GM19240 (cell line): Measurements from ENCODE around the gene PHACTR3.

Source experiments
- DNase-seq: peaks from one replicate; pipeline ENCODE4 v3.0.0; 2011; ENCODE audit warnings: low spot score; ENCODE audit not compliant: insufficient read length

The PHACTR3 gene

DNA sequence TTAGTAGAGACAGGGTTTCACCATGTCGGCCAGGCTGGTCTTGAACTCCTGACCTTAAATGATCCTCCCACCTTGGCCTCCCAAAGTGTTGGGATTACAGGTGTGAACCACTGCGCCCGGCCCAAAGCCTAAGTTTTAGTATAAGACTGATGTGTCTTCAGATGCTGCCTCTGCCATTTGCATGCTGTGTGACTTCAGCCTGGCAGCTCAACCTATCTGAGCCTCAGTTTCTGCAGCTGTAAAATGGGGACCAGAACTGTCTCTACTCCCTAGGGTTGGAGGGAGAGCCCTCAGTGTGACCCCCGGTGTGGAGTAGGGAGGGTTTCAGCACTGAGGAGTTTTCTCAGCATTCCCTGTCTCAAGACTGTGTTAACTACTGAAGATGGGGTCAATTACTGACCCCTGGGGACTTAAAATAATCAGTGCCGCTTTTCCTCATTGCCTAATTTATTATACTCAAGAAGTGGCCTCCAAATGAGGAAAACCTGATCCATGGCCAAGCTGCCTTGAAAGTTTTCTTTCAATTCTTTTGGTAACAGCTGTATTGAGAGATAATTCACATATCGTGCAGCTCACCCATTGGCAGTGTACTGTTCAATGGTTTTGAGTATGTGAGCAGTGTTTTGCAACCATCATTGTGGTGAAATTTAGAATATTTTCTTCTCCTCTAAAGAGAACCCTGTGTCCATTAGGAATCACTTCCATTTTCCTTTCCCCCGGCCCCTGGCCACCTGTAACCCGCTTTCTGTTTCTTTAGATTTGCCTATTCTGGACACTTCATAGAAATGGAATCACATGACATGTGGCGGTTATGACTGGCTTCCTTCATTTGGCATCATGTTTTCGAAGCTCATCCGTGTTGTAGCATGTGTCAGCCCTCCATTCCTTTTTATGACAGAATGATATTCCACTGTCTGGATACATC, 64.8 kb downstream of the PHACTR3 start:
- no peak for DNase-seq

- no peak for DNase-seq
These were observed 66.6 kb downstream of the PHACTR3 start for GRCh38 chr20:59670786-59671492.

DNA sequence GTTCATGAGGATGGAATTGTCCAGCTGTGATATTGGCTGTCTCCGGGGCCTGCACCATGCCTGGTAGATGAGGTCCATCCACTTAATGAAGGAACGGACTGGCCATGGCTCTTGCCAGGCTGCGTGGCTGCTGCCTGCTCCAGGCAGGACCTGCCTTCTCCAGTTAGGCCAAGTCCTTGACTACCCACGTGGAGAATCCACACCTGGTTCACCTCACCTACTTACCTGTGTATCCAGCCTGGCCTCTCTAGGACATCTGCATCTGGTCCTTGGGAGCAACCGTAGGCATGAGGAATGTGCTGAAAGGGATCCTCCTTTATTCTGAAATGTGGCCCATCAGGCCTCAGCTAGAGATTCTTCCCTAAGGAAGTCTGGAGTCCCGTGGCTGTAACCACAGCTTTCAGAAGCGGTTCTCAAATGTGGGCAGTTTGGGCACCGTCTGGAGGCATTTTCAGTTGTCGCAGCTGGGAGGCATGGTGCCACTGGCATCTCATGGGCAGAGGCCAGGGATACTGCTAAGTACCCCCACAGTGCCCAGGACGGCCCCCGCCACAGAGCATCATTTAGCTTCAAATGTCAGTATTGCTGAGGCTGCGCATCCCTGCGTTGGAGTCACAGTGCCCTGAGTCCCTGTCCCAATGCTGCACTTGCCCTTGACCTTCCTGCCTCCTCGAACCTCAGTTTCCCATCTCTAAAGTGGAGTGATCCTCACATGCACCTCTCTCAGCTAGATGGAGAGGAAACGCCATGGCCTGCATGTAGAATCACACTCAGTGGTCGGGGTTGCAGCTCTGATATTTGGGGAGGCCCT, 67.5 kb downstream of the PHACTR3 start:
- DNase-seq, result no peak

DNA sequence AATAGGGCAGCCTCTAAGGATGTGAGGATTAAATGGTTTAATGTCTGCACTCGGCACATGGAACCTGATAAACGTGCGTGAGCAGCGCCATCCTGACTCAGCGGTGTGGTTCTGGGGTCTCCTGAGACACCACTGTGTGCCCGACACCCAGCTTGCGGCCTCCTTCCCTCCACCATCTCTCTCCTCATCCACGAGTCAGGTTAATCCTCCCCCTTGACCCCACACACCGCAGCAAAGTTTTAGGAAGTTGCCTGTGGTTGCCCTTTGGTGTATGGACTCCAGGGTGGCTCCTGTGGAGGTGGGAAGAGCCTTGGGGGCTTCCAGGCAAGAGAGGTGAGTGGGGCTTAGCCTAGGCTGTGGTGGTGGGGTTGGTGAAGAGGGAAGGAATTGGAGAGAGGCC, 68.2 kb downstream of the PHACTR3 start:
- no peak for DNase-seq

DNA sequence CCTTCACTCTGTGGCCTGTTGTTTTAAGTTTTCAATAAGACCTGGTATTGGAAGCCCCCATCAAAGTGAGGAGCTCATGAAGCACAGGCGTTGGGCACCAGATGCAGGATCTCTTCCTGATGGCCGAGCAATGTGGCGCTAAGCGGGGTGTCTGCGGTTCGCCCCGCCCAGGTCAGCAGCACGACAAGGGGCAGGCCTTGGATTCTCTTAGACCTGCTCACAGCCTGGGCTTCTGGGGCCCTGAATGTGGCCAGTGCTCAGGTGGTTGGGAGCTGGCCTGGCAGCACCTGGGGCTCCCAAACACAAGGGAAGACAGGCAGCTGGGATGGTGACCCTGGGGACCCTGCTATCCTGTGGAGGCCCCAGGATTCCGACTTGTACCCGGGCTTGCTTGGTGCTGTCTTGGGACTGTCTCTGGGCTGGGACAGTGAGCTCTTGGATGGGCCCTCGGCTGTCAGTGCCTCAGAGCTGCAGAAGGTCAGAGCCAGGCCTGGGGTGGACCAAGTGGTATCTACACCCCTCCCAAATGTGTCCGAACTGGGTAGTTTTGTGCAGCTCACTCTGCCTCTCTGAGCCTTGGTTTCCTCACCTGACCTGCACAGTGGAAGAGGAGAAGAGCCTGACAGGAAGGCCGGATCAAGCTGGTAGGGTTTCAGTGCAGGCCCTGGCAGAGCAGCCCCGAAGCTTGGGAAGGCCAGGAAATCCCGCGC, 69.1 kb downstream of the PHACTR3 start:
- no peak for DNase-seq

DNA sequence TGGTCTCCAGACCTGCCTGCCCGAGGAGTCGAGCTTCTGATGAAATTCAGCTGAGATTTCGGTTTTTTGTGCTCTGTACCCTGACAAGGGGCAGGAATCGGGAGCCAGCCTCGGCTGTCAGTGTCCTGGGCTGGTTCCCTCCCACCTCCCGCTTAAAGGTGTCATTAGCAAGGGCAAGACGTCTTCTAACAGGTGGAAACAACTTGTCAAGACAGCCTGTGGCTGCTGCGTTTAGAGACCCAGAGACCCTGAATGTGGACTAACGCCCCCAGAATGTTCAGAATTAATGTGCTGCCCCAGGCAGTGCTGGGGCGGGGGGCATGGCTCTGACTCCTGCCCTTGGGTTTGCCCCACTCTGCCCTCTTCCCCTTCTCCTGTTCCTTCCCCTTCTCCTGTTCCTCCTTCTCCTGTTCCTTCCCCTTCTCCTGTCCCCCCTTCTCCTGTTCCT, 69.7 kb downstream of the PHACTR3 start:
- no peak for DNase-seq

DNA sequence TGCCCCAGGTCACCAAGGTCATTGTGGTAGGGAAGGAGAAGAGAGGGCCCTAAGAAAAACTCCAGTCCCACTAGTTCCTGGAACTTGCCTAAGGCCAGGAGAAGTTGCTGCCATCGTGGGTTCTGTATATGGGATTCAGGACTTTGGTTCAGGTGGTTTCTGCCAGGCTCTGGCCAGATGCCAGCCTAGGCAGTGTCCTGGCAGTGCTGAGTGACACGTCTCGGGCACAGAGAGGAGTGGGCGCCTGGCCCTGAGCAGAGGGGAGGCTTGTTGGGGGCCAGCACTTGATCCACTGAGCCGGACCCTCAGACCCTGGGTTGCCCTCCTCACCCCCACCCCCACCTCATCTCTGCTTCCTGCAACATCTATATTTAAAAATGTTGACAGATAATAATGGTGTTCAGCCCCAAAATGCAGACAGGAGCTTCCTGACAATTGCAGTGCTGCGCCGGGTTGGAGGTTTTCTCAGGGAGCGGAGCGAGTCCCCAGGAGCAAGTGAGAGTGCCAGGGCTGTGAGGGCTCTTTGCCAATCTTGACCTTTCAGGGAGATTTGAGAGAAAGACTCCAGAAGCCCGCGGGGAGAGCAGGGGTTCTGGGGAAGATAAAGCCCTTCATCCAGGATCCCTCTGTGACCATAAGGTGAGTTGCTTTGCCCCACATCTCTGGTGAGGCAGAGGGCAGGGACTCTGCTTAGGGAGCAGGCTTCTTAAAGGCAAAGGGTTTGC, 71.9 kb downstream of the PHACTR3 start:
- DNase-seq, result no peak

GRCh38 chr20:59676851-59677182, 72.5 kb downstream of the PHACTR3 start:
- DNase-seq, result no peak

- no peak for DNase-seq
These were observed 73.2 kb downstream of the PHACTR3 start for GRCh38 chr20:59677586-59677985.

- no peak for DNase-seq
These were observed 73.9 kb downstream of the PHACTR3 start for GRCh38 chr20:59678288-59678687.

GRCh38 chr20:59678951-59679350, 74.6 kb downstream of the PHACTR3 start:
- no peak for DNase-seq

- DNase-seq, result no peak
These were observed 75.9 kb downstream of the PHACTR3 start for GRCh38 chr20:59680148-59680650.

GRCh38 chr20:59680852-59681251, 76.5 kb downstream of the PHACTR3 start:
- DNase-seq, result no peak

DNA sequence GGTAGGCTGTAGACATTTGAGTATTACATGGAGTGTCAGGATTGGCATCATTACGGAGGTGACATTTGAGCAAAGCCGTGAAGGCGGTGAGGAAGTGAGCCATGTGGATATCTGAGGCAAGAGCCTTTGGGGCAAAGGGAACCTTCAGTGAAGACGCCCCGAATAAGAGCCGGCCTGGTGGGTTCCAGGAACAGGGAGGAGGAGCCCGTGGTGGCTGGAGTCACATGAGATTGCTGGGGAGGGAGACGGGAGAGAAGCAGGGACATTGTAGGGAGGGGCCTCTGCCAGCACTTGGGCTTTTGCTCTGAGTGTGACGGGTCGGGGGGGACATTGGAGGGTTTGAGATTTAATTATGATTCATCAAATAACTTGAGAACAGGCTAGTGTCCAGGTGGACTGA, 78.3 kb downstream of the PHACTR3 start:
- no peak for DNase-seq

- DNase-seq, result no peak
These were observed 78.8 kb downstream of the PHACTR3 start for GRCh38 chr20:59683181-59683580.

DNA sequence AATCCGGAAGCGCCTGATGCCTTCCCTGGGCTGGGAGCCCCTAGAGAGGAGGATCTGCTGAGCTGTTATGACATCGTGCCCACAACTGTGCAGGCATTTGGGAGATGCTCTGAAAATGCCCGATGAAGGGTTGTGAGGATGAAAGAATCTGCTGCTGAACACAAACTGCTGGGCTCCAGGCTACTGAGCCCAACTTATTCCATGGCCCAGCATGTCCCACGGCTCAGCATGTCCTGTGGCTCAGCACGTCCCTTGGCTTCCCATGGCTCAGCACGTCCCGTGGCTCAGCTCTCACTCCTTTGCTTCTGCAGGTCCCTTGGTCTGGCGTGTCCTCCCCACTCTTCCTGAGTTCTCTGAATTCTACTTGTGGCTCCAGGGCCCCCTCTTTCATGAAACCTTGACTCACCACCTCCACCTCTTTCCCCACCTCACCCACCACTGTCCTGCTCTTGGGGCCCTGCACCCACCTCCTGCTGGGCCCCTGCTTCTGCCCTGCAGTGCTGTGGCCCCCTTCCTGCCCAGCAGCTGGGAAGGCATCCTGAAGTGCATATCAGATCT, 80.4 kb downstream of the PHACTR3 start:
- no peak for DNase-seq

- DNase-seq, result no peak
These were observed 82.3 kb downstream of the PHACTR3 start for GRCh38 chr20:59686404-59687346.

GRCh38 chr20:59688356-59688755, 84.0 kb downstream of the PHACTR3 start:
- DNase-seq, result no peak

DNA sequence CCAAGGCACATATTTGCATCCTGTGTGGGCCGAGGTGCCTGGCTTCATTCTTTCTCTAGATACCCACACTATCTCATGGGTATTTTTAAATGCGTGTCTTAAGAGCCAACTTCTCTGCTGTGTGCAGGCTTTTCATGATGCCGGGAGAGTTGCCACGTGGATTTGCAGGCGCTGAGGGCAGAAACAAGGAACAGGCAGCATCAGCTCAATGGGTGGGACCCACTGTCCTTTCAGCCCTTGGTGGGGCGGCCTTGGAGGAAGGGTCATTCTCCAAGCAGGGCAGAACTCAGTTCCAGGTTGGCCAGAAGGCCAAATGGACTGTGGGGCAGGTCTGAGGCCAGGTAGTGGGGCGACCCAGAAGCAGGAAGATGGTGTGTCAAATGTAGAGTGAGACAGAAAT, 84.7 kb downstream of the PHACTR3 start:
- no peak for DNase-seq
